ENCODE results near the gene SYDE1.

DNA sequence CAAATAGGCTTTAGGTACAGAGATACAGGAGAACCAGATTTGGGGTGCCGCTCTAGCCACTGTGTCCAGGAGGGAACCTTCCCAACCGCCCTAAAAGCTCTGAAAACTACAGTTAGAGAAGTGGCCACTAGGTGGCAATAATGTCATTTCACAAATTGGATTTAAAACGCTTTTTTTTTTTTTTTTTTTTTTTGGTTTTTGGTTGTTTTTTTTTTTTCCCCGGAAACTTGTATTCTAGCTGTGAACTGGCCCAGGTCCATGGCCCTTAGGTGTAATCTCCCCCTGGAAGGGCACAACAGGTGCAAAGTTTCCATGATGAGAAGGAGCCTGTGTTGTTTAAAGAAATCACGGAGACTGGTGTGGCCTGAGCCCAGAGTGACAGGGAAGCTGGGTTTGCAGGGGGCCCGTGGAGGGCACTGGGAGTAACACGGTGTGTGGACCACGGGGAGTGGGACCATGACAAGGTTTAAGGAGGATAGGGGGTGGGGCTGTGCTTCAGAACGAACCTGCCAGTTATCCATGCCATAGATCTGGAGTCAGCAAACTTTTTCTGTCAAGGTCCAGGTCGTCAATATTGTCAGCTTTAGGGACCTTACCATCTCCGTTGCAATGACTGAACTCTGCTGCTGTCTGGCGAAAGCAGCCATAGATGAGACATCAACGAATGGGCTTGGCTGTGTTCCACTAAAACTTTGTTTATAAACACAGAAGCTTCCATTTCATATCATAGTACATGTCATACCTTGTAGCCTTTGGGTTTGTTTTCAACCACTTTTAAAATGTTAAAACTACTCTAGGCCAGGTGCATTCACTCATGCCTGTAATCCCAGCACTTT is 15.1 kb upstream of the SYDE1 start:
- no peak for TF ChIP-seq EZH2 (IDR thresholded peaks at IDR 0.05; ENCODE audit: borderline replicate concordance, low read depth, low read length, severe bottlenecking)
- TF ChIP-seq, protein P1, sequence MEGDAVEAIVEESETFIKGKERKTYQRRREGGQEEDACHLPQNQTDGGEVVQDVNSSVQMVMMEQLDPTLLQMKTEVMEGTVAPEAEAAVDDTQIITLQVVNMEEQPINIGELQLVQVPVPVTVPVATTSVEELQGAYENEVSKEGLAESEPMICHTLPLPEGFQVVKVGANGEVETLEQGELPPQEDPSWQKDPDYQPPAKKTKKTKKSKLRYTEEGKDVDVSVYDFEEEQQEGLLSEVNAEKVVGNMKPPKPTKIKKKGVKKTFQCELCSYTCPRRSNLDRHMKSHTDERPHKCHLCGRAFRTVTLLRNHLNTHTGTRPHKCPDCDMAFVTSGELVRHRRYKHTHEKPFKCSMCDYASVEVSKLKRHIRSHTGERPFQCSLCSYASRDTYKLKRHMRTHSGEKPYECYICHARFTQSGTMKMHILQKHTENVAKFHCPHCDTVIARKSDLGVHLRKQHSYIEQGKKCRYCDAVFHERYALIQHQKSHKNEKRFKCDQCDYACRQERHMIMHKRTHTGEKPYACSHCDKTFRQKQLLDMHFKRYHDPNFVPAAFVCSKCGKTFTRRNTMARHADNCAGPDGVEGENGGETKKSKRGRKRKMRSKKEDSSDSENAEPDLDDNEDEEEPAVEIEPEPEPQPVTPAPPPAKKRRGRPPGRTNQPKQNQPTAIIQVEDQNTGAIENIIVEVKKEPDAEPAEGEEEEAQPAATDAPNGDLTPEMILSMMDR (IDR thresholded peaks at IDR 0.05; ENCODE audit: borderline replicate concordance, extremely low read depth, low read length, poor library complexity, severe bottlenecking) = peak; percentile 79

Data from DND-41 (cell line).